ENCODE results near the gene GPR137C. TPM values are rescaled to one million over a fixed set of nuclear protein-coding genes. Genes with fewer than 3 reads are reported as not detected.

Gene GPR137C
- total RNA-seq, 3 donors from 2014 or later (not counting 1 experiment from before 2014, with no cell fraction given), result 0.42 to 1.4 (median 0.57) TPM

DNA sequence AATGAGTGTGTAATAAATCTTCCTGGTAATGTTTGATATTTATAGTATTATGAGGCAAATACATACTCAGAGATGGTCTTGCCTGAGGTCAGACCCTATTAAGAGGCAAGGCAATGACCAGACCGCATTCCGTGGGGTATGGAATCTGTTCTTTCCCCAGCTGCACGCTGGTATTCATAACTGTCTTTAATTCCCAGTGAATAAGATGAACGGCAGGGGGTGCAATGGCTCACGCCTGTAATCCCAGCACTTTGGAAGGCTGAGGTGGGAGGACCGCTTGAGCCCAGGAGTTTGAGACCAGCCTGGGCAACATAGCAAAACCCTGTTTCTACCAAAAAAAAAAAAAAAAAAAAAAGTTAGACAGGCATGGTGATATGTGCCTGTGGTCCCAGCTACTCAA lies 98.1 kb downstream of the GPR137C start:
- Mint-ChIP-seq H3K4me1 (no peaks in the 10 kb centered on the region), H3K9me3 (no peaks in the 10 kb centered on the region), H3K27me3 (ENCODE audit: low read depth in 2 of 2) (no peaks in the 10 kb centered on the region), H3K27ac (no peak overlapping the region), H3K4me3 (no peak overlapping the region), H3K36me3 (peaks cover 9% of the 10 kb centered on the region)
- no peak overlapping the region for H3K4me3 ChIP-seq (ENCODE audit: low read length)
- no peaks in the 10 kb centered on the region for H3K27me3 ChIP-seq (ENCODE audit: control insufficient read depth, insufficient read depth, low read length)
- WGBS (ENCODE audit: insufficient coverage), result 96% methylated on average over 5 of the region's 6 CpGs
- no peaks in the 10 kb centered on the region for H3K4me1 ChIP-seq (ENCODE audit: control insufficient read depth, insufficient read depth, low read length)
- intact Hi-C loops (cut with micrococcal nuclease), result no loop called here
- TF ChIP-seq, protein P1, sequence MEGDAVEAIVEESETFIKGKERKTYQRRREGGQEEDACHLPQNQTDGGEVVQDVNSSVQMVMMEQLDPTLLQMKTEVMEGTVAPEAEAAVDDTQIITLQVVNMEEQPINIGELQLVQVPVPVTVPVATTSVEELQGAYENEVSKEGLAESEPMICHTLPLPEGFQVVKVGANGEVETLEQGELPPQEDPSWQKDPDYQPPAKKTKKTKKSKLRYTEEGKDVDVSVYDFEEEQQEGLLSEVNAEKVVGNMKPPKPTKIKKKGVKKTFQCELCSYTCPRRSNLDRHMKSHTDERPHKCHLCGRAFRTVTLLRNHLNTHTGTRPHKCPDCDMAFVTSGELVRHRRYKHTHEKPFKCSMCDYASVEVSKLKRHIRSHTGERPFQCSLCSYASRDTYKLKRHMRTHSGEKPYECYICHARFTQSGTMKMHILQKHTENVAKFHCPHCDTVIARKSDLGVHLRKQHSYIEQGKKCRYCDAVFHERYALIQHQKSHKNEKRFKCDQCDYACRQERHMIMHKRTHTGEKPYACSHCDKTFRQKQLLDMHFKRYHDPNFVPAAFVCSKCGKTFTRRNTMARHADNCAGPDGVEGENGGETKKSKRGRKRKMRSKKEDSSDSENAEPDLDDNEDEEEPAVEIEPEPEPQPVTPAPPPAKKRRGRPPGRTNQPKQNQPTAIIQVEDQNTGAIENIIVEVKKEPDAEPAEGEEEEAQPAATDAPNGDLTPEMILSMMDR (IDR thresholded peaks at IDR 0.05), result no peak
- H3K9me3 ChIP-seq (ENCODE audit: control insufficient read depth, insufficient read depth, low read length), result no peaks in the 10 kb centered on the region
- peaks cover 53% of the 10 kb centered on the region for H3K36me3 ChIP-seq (ENCODE audit: control insufficient read depth, insufficient read depth, low read length)
- DNase-seq (no peak), ATAC-seq (no peak)
- H3K27ac ChIP-seq (ENCODE audit: low read length), result no peak overlapping the region

DNA sequence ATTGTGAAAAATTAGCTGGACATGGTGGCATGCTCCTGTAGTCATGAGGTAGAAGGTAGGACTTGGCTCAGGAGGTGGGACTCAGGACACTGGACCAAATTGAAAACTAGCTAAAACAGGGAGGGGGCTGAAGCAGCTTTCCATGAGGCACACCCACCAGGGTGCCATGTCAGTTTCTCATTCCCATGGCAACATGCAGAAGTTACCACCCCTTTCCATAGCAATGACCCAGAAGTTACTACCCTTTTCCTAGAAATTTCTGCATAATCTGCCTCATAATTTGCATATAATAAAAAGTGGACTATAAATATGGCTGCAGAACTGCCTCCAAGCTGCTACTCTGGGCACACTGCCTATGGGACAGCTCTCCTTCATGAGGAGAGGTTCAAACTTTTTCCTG lies 104.3 kb downstream of the GPR137C start:
- intact Hi-C loops (cut with micrococcal nuclease), result no loop called here
- no peaks in the 10 kb centered on the region for H3K4me1 Mint-ChIP-seq
- H3K27me3 Mint-ChIP-seq (ENCODE audit: low read depth in 2 of 2), result no peaks in the 10 kb centered on the region
- Histone ChIP-seq H3K27me3 (ENCODE audit: control insufficient read depth, insufficient read depth, low read length) (no peaks in the 10 kb centered on the region), H3K36me3 (ENCODE audit: control insufficient read depth, insufficient read depth, low read length) (peaks cover 34% of the 10 kb centered on the region), H3K27ac (ENCODE audit: low read length) (no peak overlapping the region), H3K4me1 (ENCODE audit: control insufficient read depth, insufficient read depth, low read length) (no peaks in the 10 kb centered on the region), H3K4me3 (ENCODE audit: low read length) (no peak overlapping the region), H3K9me3 (ENCODE audit: control insufficient read depth, insufficient read depth, low read length) (no peaks in the 10 kb centered on the region)
- H3K27ac Mint-ChIP-seq, result no peak overlapping the region
- TF ChIP-seq, protein P1 (IDR thresholded peaks at IDR 0.05), result no peak
- H3K9me3 Mint-ChIP-seq, result no peaks in the 10 kb centered on the region
- no peak for ATAC-seq
- no peak overlapping the region for H3K4me3 Mint-ChIP-seq
- H3K36me3 Mint-ChIP-seq, result no peaks in the 10 kb centered on the region
- no peak for DNase-seq

DNA sequence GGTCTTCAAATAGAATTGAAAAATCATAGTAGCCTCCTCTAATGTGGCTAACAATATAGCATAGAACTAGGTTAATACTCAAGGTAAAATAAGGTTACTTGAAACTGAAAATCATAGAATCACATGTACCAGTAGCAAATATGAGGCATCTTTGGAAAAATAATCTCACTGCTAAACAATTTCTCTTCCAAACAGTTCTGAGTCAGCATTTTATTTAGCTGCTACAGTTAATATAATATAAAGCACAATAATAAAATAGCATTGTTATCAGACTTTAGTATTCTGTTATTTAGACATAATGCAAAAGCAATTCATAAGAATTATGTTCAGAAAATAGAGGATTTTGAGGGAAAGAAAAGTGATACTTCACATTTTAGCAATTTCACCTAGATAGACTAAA lies 107.7 kb downstream of the GPR137C start:
- TF ChIP-seq, protein P1 (IDR thresholded peaks at IDR 0.05), result no peak
- Histone ChIP-seq H3K27ac (ENCODE audit: low read length) (no peak overlapping the region), H3K36me3 (ENCODE audit: control insufficient read depth, insufficient read depth, low read length) (peaks cover 24% of the 10 kb centered on the region), H3K4me3 (ENCODE audit: low read length) (no peak overlapping the region), H3K9me3 (ENCODE audit: control insufficient read depth, insufficient read depth, low read length) (no peaks in the 10 kb centered on the region), H3K4me1 (ENCODE audit: control insufficient read depth, insufficient read depth, low read length) (no peaks in the 10 kb centered on the region), H3K27me3 (ENCODE audit: control insufficient read depth, insufficient read depth, low read length) (no peaks in the 10 kb centered on the region)
- no peak overlapping the region for H3K4me3 Mint-ChIP-seq
- DNase-seq (no peak), ATAC-seq (no peak)
- intact Hi-C loops (cut with micrococcal nuclease), result no loop called here
- no peaks in the 10 kb centered on the region for H3K27me3 Mint-ChIP-seq (ENCODE audit: low read depth in 2 of 2)
- no peak overlapping the region for H3K27ac Mint-ChIP-seq
- no peaks in the 10 kb centered on the region for H3K36me3 Mint-ChIP-seq
- no peaks in the 10 kb centered on the region for H3K9me3 Mint-ChIP-seq
- H3K4me1 Mint-ChIP-seq, result no peaks in the 10 kb centered on the region

DNA sequence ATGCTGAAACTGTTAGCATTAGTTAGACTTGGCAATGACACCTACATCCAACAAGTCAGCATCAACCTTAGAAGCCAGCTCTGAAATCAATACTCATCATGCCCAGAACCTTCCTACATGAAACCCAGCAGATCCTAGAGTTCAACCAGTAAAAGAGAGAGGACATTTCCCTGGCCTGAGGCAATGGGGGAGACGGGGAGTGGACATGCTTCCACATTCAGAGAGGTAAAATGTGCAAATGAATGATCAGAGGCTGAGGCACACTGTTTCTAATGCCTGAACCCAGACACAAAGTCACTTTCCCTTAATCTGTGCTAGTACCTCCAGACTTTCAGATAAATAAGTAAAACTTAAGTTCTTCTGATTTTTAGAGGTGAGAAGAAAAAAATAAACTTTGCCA lies 108.2 kb downstream of the GPR137C start:
- H3K27ac Mint-ChIP-seq, result no peak overlapping the region
- H3K36me3 Mint-ChIP-seq, result no peaks in the 10 kb centered on the region
- WGBS (ENCODE audit: insufficient coverage), result 100% methylated on average over 1 of the region's 1 CpG
- no peaks in the 10 kb centered on the region for H3K9me3 Mint-ChIP-seq
- Histone ChIP-seq H3K27ac (ENCODE audit: low read length) (no peak overlapping the region), H3K9me3 (ENCODE audit: control insufficient read depth, insufficient read depth, low read length) (no peaks in the 10 kb centered on the region), H3K4me1 (ENCODE audit: control insufficient read depth, insufficient read depth, low read length) (no peaks in the 10 kb centered on the region), H3K4me3 (ENCODE audit: low read length) (no peak overlapping the region), H3K27me3 (ENCODE audit: control insufficient read depth, insufficient read depth, low read length) (no peaks in the 10 kb centered on the region), H3K36me3 (ENCODE audit: control insufficient read depth, insufficient read depth, low read length) (peaks cover 28% of the 10 kb centered on the region)
- TF ChIP-seq, protein P1 (IDR thresholded peaks at IDR 0.05), result no peak
- intact Hi-C loops (cut with micrococcal nuclease), result no loop called here
- no peak for DNase-seq
- no peaks in the 10 kb centered on the region for H3K4me1 Mint-ChIP-seq
- no peak overlapping the region for H3K4me3 Mint-ChIP-seq
- ATAC-seq, result no peak
- no peaks in the 10 kb centered on the region for H3K27me3 Mint-ChIP-seq (ENCODE audit: low read depth in 2 of 2)
